ENCODE data around the gene DGKG.

DGKG gene

DNA sequence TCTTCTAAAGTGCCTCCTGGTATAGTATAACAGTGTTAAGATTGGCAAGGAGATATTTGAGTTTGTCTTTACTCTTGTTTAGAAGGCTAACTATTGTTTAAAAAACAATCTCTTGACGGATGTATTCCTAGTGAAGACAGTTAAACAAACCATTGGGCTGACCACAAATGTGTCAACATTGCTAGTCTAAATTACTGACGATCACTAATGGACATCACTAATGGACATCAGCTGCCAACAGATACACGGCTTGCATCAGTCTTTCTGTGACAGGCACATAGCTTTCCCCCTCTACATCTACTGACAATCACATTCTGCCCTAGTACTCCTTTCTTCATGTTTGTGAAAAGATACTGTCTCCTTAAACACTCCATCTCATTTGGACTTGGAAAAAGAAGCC is 196.0 kb downstream of the DGKG start:
- ChIA-PET POLR2A (no interaction called here), CTCF (no interaction called here)
- no peak for TF ChIP-seq NFRKB (IDR thresholded peaks at IDR 0.05)
- TF ChIP-seq LEF1 (IDR thresholded peaks at IDR 0.05; ENCODE audit: borderline replicate concordance) = no peak
- TF ChIP-seq CTBP1 (IDR thresholded peaks at IDR 0.05; ENCODE audit: borderline replicate concordance) = no peak
- TF ChIP-seq, protein P1, sequence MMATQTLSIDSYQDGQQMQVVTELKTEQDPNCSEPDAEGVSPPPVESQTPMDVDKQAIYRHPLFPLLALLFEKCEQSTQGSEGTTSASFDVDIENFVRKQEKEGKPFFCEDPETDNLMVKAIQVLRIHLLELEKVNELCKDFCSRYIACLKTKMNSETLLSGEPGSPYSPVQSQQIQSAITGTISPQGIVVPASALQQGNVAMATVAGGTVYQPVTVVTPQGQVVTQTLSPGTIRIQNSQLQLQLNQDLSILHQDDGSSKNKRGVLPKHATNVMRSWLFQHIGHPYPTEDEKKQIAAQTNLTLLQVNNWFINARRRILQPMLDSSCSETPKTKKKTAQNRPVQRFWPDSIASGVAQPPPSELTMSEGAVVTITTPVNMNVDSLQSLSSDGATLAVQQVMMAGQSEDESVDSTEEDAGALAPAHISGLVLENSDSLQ (IDR thresholded peaks at IDR 0.05) = no peak
- no peak for TF ChIP-seq HDGF (IDR thresholded peaks at IDR 0.05; ENCODE audit: borderline replicate concordance)
- TF ChIP-seq FOXK2 (IDR thresholded peaks at IDR 0.05) = no peak
- no peak for TF ChIP-seq L3MBTL2 (conservative IDR thresholded peaks at IDR 0.05)
- TF ChIP-seq FOXA1 (IDR thresholded peaks at IDR 0.05) = no peak
- no peak for TF ChIP-seq ARNT (IDR thresholded peaks at IDR 0.05)
- TF ChIP-seq SUZ12 (IDR thresholded peaks at IDR 0.05) = no peak
- TF ChIP-seq SP1 (IDR thresholded peaks at IDR 0.05) = no peak
- TF ChIP-seq ZNF384 (IDR thresholded peaks at IDR 0.05) = no peak
- TF ChIP-seq FOXM1 (IDR thresholded peaks at IDR 0.05; ENCODE audit: borderline replicate concordance) = no peak
- no peak for DNase-seq (ENCODE audit: extremely low spot score)

DNA sequence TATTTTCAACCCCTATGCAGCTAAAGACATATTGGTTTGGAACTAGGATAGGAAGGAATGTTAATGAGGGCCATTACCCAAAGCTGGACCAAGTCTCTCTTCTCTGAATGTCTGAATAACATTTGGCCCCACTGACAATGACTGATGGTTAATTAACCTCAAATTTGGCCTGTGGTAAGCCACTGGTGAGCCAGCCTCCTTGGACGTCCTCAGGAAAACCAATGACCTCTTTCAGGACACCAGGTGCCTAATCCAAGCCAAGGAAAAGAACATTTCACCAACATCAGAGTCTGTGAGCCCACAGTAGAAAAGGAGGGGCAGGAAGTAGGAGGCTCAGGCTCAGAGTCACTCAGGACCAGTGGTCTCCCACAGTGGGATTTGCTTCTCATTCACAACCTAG is 196.7 kb downstream of the DGKG start:
- POLR2A ChIA-PET = no interaction called here
- no peak for DNase-seq (ENCODE audit: extremely low spot score)
- CTCF ChIA-PET = no interaction called here
- TF ChIP-seq TARDBP (IDR thresholded peaks at IDR 0.05) = no peak
- TF ChIP-seq L3MBTL2 (conservative IDR thresholded peaks at IDR 0.05) = no peak
- TF ChIP-seq SUZ12 (IDR thresholded peaks at IDR 0.05) = no peak
- TF ChIP-seq, protein P1 (IDR thresholded peaks at IDR 0.05) = no peak
- no peak for TF ChIP-seq ARNT (IDR thresholded peaks at IDR 0.05)
- no peak for TF ChIP-seq FOXA1 (IDR thresholded peaks at IDR 0.05)
- TF ChIP-seq BHLHE40 (IDR thresholded peaks at IDR 0.05; ENCODE audit: borderline replicate concordance) = no peak
- TF ChIP-seq FOXK2 (IDR thresholded peaks at IDR 0.05) = no peak

DNA sequence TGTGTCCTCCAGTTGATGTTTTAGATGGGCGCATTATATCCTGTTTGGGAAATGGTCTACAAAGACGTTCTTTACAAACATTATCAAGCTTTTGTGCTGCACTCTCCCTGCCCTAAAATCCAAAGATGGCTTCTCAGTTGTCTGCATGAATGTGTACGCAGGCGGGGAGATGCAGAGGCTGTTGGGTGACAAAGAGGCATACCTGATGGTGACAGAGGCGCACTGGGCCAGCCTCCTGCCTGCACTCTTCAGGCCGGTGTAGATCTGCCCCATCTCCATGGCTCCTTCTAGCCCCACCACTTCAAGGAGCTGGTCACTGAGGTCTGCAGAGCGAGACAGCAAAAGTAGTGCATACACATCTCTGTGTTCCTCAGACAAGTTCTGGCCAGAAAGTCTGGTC is 197.3 kb downstream of the DGKG start:
- CTCF ChIA-PET = no interaction called here
- POLR2A ChIA-PET = no interaction called here

DNA sequence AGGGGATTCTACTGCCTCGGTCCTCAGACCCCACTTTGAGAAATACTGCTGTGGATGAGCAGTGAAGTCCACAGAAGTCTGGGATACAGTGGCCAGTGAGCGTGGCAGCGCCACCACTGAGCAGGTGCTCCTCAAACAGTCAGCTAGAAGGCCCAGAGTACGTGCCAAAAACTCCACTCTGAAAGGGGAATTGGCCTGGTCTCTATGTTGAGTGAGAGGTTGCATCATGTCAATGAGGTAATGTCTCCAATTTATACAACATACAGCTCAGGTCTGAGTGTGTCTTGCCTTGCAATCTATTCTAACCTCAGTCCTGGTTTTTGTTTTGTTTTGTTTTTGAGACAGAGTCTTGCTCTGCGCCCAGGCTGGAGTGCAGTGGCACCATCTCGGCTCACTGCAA is 199.8 kb downstream of the DGKG start:
- DNase-seq (ENCODE audit: extremely low spot score) = no peak
- ChIA-PET CTCF (interaction anchor here (0.6 to 0.7 kb wide), 3 partner anchors 43 to 46 kb away, joined by 3 to 4 read pairs (median 3); no protein-coding TSS in a partner anchor), POLR2A (no interaction called here)
- TF ChIP-seq L3MBTL2 (conservative IDR thresholded peaks at IDR 0.05) (no peak), HDGF (IDR thresholded peaks at IDR 0.05; ENCODE audit: borderline replicate concordance) (no peak), NFRKB (IDR thresholded peaks at IDR 0.05) (no peak), BHLHE40 (IDR thresholded peaks at IDR 0.05; ENCODE audit: borderline replicate concordance) (no peak)

More for the DNA sequence above, 197.3 kb downstream of the DGKG start:
- TF ChIP-seq ELF4 (IDR thresholded peaks at IDR 0.05) = no peak
- no peak for TF ChIP-seq SUZ12 (IDR thresholded peaks at IDR 0.05)
- TF ChIP-seq FOXM1 (IDR thresholded peaks at IDR 0.05; ENCODE audit: borderline replicate concordance) = no peak
- no peak for TF ChIP-seq BHLHE40 (IDR thresholded peaks at IDR 0.05; ENCODE audit: borderline replicate concordance)
- TF ChIP-seq LEF1 (IDR thresholded peaks at IDR 0.05; ENCODE audit: borderline replicate concordance) = no peak
- TF ChIP-seq NFRKB (IDR thresholded peaks at IDR 0.05) = no peak
- TF ChIP-seq FOXK2 (IDR thresholded peaks at IDR 0.05) = no peak
- TF ChIP-seq L3MBTL2 (conservative IDR thresholded peaks at IDR 0.05) = no peak
- TF ChIP-seq CTBP1 (IDR thresholded peaks at IDR 0.05; ENCODE audit: borderline replicate concordance) = no peak
- TF ChIP-seq, protein P1 (IDR thresholded peaks at IDR 0.05) = no peak
- no peak for TF ChIP-seq ZNF384 (IDR thresholded peaks at IDR 0.05)
- no peak for TF ChIP-seq SP1 (IDR thresholded peaks at IDR 0.05)
- no peak for DNase-seq (ENCODE audit: extremely low spot score)

DNA sequence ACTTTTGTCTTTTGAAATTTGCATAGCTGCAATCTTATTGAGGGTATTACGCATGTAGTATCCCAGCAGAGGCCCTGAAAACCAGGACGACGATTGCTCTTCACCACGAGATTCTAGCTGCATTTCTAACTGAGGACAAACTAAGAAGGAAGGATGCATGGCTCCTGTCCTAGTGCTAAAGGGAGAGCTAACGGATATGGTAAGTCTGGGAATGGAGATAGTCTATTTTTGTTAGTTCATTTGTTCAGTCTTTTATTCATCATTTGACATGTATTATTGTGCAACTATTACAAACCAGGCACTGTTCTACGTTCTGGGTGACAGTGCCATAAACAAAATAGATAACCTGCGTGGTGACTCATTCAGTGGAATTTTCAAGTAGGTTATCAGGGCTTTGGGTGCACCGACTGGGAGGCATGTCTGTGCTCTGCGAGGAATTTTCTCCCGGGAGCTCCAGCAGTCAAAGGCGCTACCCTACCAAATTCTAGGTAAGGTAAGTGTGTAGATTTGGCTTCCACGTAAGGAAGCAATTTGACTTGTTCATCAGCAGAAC is 201.3 kb downstream of the DGKG start:
- DNase-seq (ENCODE audit: extremely low spot score) = no peak
- CTCF ChIA-PET = interaction anchor here (0.6 kb wide), 1 partner anchor 304 kb away, joined by 3 read pairs; no protein-coding TSS in a partner anchor
- POLR2A ChIA-PET = no interaction called here
- TF ChIP-seq FOXK2 (IDR thresholded peaks at IDR 0.05) (no peak), ARNT (IDR thresholded peaks at IDR 0.05) (no peak), LEF1 (IDR thresholded peaks at IDR 0.05; ENCODE audit: borderline replicate concordance) (no peak)

DNA sequence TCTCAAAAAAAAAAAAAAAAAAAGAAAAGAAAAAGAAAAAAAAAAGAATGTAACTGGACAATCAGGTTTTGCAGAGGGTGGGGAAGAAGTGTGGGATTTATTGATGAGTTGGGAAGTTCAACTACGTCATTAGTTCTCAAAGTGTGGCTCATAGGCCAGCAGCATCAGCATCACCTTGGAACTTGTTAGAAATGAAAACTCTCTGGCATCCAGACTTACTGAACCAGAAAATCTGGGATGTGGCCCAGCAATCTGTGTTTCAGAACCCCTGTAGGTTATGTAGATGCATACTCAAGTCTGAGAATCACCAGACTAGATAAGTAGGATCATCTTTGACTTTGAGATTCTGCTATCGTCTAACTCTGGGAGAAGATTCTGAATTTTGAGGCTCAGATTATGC is 207.4 kb downstream of the DGKG start:
- TF ChIP-seq HDGF (IDR thresholded peaks at IDR 0.05; ENCODE audit: borderline replicate concordance) (no peak), CTBP1 (IDR thresholded peaks at IDR 0.05; ENCODE audit: borderline replicate concordance) (no peak), ELF4 (IDR thresholded peaks at IDR 0.05) (no peak), ARNT (IDR thresholded peaks at IDR 0.05) (no peak), BHLHE40 (IDR thresholded peaks at IDR 0.05; ENCODE audit: borderline replicate concordance) (no peak), TARDBP (IDR thresholded peaks at IDR 0.05) (no peak), SUZ12 (IDR thresholded peaks at IDR 0.05) (no peak), ZNF384 (IDR thresholded peaks at IDR 0.05) (no peak), FOXA1 (IDR thresholded peaks at IDR 0.05) (no peak), LEF1 (IDR thresholded peaks at IDR 0.05; ENCODE audit: borderline replicate concordance) (no peak), FOXM1 (IDR thresholded peaks at IDR 0.05; ENCODE audit: borderline replicate concordance) (no peak), L3MBTL2 (conservative IDR thresholded peaks at IDR 0.05) (no peak), NFRKB (IDR thresholded peaks at IDR 0.05) (no peak), FOXK2 (IDR thresholded peaks at IDR 0.05) (no peak), SP1 (IDR thresholded peaks at IDR 0.05) (no peak)
- TF ChIP-seq, protein P1 (IDR thresholded peaks at IDR 0.05) = no peak
- ChIA-PET CTCF (no interaction called here), POLR2A (no interaction called here)
- no peak for DNase-seq (ENCODE audit: extremely low spot score)
